ENCODE data around the gene TRAF1. TPM values are rescaled to one million over a fixed set of nuclear protein-coding genes. Genes with fewer than 3 reads are reported as not detected.

The TRAF1 gene
- total RNA-seq, 1 experiment from 2014 or later, result 0.21 TPM

DNA sequence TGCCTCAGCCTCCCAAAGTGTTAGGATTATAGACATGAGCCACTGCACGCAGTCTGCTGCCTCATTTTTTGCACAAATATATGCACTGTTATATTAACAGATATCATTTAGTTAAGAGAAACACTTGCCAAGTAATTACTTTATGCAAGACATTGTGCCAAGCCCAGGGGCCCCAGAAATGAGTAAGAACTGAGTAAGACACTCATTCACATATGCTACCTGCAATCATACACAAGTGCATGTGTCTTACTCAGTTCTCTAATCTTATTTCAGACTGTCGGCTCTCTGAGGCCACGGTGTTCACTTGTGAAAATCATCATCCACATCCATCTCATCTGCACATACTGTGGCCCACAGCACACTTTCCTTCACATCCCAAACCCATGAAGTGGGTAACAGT lies 16.0 kb downstream of the TRAF1 start:
- DNase-seq (ENCODE audit: low spot score), result no peak

GRCh38 chr9:120909904-120910303 lies 16.7 kb downstream of the TRAF1 start:
- DNase-seq (ENCODE audit: low spot score), result peak; percentile 41

DNA sequence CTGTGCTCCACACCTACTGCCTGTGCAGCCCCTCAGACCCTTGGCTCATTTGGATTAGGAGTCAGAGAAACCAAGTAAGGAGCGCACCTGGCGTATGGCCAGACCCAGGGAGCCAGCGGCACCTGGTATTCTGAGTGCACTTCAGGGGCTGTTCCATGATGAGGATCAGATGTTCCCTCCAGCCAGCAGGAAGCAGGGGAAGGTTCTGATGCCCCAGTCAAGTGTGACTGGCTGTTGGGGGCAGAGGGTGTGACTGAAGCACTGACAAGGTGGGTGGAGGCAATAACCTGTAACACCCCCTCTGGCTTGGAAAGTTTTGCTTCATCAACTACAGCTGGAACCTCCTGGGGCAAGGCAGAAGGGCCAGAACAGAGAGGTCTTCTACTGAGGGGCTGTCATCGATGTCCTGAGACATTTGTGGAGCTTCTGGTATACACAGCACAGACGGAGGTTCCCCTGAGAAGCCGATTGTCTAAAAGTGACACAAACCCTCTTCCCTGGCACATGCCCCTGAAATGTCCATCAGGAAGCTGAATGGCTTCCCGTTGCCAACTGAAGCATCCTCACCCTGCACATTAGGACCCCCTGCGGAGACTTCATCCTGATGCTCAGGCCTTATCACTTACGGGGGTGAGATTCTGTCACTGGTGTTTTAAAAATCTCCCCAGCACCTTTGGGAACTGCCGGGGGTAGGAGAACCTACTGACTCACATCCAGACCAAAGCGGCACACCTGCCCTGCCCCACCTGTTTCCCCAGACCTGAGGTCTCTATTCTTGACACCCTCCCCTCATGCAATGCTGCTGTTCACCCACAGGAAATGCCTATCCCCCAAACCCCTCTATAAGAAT lies 21.1 kb downstream of the TRAF1 start:
- DNase-seq (ENCODE audit: low spot score), result no peak

- no peak for DNase-seq (ENCODE audit: low spot score)
Observed at GRCh38 chr9:120904978-120905301, 21.7 kb downstream of the TRAF1 start.

DNA sequence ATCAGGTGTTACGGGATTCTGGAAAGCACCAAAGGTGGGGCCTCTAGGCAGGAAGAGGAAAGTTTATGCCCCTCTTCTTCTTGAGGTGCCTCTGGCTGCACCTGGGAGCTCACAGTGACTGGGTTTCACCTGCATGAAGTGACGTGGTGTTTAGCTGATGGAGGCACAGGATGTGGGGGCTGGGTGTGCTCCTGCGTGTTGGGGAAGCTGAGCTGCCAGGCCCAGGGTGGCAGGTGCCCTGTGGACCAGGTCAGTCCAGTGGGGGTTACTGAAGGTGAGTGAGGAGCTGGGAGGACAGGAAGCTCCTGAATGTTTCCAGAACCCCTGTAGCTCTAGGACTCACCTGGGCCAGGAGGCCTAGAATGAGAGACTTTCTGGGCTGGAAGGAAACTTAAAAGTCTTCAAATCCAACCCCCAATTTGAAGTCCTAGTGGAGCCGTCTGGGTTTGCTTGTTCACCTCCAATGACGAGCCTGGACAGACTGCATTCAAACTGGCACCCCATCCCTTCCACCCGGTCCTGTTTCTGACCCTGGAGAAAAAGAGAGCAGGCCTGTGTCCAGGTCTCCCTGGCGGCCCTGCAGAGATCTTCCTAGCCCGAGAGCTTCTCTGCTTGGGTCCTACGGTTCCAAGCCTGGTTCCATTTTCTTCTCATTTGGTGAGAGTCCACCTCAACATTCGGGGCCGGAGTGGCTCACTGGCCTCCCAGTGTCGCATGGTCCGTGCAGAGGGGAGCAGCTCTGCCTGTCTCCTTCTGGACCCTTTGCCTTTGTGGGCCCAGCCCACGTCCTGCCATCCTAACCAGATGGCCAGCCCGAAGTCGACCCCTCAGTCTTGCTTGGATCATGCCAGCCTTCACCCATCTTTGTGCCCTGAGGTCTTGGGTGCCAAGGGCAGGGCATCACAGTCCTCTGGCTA lies 22.3 kb downstream of the TRAF1 start:
- no peak for DNase-seq (ENCODE audit: low spot score)

GRCh38 chr9:120902569-120903535 lies 23.7 kb downstream of the TRAF1 start:
- no peak for DNase-seq (ENCODE audit: low spot score)

GRCh38 chr9:120901755-120902568 lies 24.6 kb downstream of the TRAF1 start:
- DNase-seq (ENCODE audit: low spot score), result no peak

GRCh38 chr9:120900824-120901223 lies 25.8 kb downstream of the TRAF1 start:
- no peak for DNase-seq (ENCODE audit: low spot score)

- DNase-seq (ENCODE audit: low spot score), result no peak
Observed at GRCh38 chr9:120899490-120900068, 27.0 kb downstream of the TRAF1 start.

DNA sequence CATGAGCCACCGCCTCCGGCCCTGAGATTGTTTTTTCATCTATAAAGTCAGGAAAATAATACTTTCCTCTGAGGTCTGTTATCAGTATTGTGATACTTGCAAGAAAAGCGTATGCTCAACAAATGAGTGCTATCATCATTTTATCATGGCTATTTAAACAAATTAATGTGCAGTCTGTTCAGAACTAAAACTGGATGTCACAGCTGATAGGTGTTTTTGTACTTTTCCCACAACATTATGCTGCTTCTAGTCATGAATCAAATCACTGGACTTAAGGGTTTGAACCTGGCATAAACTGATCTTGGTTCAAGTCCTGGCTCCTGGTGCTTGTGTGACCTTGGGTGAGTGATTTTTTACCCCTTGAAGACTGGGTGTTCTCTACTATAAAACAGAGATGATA lies 28.2 kb downstream of the TRAF1 start:
- no peak for DNase-seq (ENCODE audit: low spot score)

GRCh38 chr9:120895951-120896350 lies 30.6 kb downstream of the TRAF1 start:
- no peak for DNase-seq (ENCODE audit: low spot score)

GRCh38 chr9:120894321-120895148 lies 32.1 kb downstream of the TRAF1 start:
- DNase-seq (ENCODE audit: low spot score), result no peak

DNA sequence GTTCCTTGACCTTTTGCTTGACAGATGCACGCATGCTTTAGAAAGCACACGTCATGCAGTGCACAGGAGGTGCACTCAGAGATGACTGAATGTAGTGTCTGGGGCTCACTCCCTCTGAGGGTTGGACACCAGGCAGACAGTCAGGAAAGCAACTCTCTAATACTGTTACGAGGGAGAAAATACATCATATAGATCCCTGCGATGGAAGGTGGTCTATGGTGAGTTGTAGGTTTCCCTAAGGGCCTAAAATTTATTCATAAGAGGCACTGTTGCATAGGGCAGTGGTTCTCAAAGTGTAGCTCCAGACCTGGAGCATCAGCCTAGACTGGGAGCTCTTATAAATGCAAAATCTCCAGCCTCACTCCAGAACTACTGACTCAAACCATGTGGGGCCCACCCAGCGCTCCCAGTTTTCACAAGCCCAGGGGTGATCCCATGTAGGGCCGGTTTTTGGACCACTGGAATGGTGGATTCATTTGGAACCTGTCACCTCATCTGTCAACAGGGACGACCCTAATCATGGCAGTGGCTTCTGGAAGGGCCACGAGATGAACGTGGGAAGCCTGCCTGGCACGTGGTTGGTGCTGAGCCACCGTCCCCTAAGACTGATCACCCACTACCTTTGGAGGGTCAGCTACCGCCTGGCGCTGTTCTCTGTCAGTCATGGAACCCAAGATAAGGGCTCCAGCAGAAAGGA lies 32.8 kb downstream of the TRAF1 start:
- no peak for DNase-seq (ENCODE audit: low spot score)

GRCh38 chr9:120892748-120893610 lies 33.6 kb downstream of the TRAF1 start:
- peak; percentile 63 for DNase-seq (ENCODE audit: low spot score)

DNA sequence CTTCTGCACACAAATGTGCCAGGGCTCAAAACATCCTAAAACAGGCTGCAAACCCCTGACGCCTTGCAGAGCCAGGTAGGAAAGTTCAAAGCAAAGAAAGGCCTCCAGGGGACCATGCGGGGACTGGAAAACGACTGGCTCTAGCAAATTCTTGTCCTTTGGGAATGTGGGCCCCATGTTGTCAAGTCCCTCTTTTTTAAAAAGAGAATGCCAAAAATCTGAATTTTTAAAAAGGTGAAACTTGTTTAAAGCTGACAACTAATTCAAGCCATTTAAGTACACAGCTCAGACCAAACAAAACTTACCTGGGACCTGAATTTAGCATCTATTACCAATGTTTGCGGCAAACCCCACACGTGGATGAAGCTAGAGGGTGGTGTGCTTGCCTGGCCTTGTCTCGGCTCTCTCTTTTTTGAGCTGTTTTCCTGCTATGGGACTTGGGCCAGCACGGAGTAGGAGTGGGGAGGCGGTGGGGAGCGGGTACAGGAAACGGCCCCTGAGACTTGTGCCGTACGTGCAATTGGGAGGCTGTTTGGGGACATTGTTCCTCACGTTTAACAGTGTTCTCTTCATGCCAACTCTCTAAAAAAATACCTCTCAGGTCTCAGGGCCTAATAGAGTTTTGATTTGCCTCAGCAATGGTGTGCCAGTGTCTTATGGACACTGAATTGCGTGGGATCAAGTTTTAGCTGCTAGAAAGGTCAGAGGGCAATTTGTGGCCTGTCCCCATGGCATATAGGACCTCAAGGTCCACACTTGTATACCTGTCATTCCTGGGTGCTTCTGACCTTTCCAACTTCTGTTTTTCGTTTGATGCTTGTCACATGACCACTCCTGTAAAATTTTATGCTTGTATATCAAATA lies 34.5 kb downstream of the TRAF1 start:
- no peak for DNase-seq (ENCODE audit: low spot score)

- DNase-seq (ENCODE audit: low spot score), result no peak
Observed at GRCh38 chr9:120891245-120891883, 35.2 kb downstream of the TRAF1 start.

Measured in H4 (cell line).